Activated naive CD4-positive, alpha-beta T cell (primary cell): ENCODE results near the gene SLC20A1.
"Not testable (repeated sequence)": the region's sequence is repeated elsewhere in the genome, so short reads cannot be mapped to it uniquely, and the experiment has no call there.

Source experiments
- DNase-seq, 4 experiments: peaks; one replicate each; lab custom pipeline; 2025; lab: John Stamatoyannopoulos, UW

The SLC20A1 gene

GRCh38 chr2:112683550-112684414, 38.0 kb downstream of the SLC20A1 start:
- DNase-seq, result no peak

- DNase-seq, result no peak
These were observed 38.7 kb downstream of the SLC20A1 start for GRCh38 chr2:112684415-112684775.

GRCh38 chr2:112685271-112685884, 39.6 kb downstream of the SLC20A1 start:
- DNase-seq, result no peak

GRCh38 chr2:112686348-112687217, 40.8 kb downstream of the SLC20A1 start:
- DNase-seq, result no peak

- no peak for DNase-seq
These were observed 41.8 kb downstream of the SLC20A1 start for GRCh38 chr2:112687522-112687921.

- no peak for DNase-seq
These were observed 42.5 kb downstream of the SLC20A1 start for GRCh38 chr2:112688086-112688880.

- DNase-seq, result peak in 3 of 4 experiments; percentile 8 to 59 (median 21)
These were observed 45.2 kb downstream of the SLC20A1 start for GRCh38 chr2:112690853-112691401.

- no peak for DNase-seq
These were observed 46.1 kb downstream of the SLC20A1 start for GRCh38 chr2:112691881-112692281.

GRCh38 chr2:112692495-112692911, 46.8 kb downstream of the SLC20A1 start:
- DNase-seq, result no peak

- DNase-seq, result no peak
These were observed 47.2 kb downstream of the SLC20A1 start for GRCh38 chr2:112692918-112693317.

GRCh38 chr2:112693596-112693995, 47.9 kb downstream of the SLC20A1 start:
- no peak for DNase-seq

GRCh38 chr2:112694182-112694581, 48.4 kb downstream of the SLC20A1 start:
- DNase-seq, result no peak

GRCh38 chr2:112698834-112699515, 53.2 kb downstream of the SLC20A1 start:
- no peak for DNase-seq

GRCh38 chr2:112699984-112700667, 54.4 kb downstream of the SLC20A1 start:
- DNase-seq, result no peak

GRCh38 chr2:112701052-112701451, 55.3 kb downstream of the SLC20A1 start:
- no peak for DNase-seq

- no peak for DNase-seq
These were observed 57.9 kb downstream of the SLC20A1 start for GRCh38 chr2:112703684-112704083.

GRCh38 chr2:112705575-112705974, 59.8 kb downstream of the SLC20A1 start:
- DNase-seq, result no peak

GRCh38 chr2:112706170-112706664, 60.5 kb downstream of the SLC20A1 start:
- DNase-seq, result no peak

- not testable (repeated sequence) for DNase-seq
These were observed 61.2 kb downstream of the SLC20A1 start for GRCh38 chr2:112706947-112707346.

GRCh38 chr2:112708968-112709367, 63.2 kb downstream of the SLC20A1 start:
- no peak for DNase-seq
